SKM-1 treated with dmso at 0.1 percent for 144 hours (cell line): ENCODE measurements around the gene NYNRIN.
"Not testable (repeated sequence)": the region's sequence is repeated elsewhere in the genome, so short reads cannot be mapped to it uniquely, and the experiment has no call there.

Experiments used
- DNase-seq: peaks from one replicate; lab custom pipeline; 2025; ENCODE audit not compliant: unreplicated experiment; lab: John Stamatoyannopoulos, UW

The NYNRIN gene

GRCh38 chr14:24369907-24370687 is 28.7 kb upstream of the NYNRIN start:
- no peak for DNase-seq

GRCh38 chr14:24370748-24371147 is 28.1 kb upstream of the NYNRIN start:
- no peak for DNase-seq

DNA sequence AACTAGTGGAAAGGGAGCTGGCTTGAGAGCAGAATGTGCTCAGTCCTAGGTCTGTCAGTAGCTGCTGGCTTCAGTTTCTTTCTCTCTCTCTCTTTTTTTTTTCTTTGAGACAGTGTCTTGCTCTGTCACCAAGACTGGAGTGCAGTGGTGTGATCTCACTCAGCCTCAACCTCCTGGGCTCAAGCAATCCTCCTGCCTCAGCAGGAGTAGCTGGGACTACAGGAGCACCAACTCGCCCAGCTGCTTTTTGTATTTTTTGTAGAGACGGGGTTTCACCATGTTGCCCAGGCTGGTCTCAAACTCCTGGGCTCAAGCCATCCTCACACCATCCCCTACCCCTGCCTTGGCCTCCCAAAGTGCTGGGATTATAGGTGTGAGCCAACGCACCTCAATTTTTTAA is 27.2 kb upstream of the NYNRIN start:
- not testable (repeated sequence) for DNase-seq

- no peak for DNase-seq
Measured at GRCh38 chr14:24372701-24373416, 25.9 kb upstream of the NYNRIN start.

GRCh38 chr14:24376448-24377070 is 22.2 kb upstream of the NYNRIN start:
- no peak for DNase-seq

DNA sequence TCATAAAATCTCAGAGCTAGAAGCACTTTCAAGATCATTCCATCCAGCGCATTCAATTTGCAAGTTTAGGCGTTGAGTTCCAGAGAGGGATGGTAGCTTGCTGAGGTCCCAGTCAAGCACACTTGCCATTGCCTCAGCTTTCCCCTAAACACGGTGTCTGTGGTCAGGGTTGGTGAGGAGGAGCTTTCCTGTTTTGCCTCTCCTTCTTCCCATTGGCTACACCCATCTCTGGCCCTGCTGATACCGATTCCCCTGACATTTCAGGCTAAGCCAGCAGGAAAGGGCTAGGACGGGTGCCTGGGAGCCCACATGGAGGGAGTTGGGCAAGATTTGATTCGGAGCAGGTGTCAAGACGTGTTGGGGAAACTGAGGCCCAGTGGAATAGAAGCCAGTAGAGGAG is 21.7 kb upstream of the NYNRIN start:
- DNase-seq, result no peak

DNA sequence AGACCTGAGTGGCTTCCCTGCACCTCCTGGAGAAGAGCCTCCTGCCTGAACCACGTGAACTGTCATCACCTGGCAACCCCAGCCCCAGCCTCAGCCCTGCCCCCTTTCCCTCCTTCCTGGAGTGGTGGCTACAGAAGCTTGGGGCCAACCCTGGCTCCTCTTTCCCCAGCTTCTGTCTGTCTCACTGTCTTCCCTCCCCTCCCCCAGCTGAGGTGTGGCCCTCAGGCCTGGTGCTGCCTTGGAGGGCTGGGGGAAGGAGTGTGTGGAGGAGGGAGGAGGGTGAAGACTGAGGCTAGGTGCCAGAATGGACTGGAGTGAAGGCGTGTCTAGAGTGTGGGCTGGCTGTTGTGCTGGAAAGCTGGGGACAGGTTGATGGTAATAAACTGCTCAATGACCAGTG is 21.1 kb upstream of the NYNRIN start:
- DNase-seq, result no peak

DNA sequence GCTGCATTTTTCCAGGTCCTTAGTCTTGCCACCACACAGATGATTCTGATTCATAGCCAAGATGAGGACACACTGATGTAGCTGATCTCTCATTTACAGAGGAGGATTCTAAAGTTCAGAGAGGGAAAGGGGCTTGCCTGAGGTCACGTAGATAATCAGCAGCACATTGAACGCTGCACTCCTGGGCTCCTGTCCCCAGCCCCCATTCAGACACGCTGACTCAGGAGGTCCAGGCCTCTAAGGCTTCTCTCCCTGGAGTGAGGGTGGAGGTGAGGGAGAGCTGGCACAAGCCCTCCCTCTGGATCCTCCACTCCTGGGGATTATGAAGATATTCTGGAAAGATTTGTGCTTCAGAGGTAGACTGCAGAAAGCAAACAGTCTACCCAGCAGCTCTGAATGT is 20.5 kb upstream of the NYNRIN start:
- DNase-seq, result no peak

- no peak for DNase-seq
Measured at GRCh38 chr14:24378981-24379906, 19.6 kb upstream of the NYNRIN start.

GRCh38 chr14:24379907-24380730 is 18.7 kb upstream of the NYNRIN start:
- DNase-seq, result no peak

DNA sequence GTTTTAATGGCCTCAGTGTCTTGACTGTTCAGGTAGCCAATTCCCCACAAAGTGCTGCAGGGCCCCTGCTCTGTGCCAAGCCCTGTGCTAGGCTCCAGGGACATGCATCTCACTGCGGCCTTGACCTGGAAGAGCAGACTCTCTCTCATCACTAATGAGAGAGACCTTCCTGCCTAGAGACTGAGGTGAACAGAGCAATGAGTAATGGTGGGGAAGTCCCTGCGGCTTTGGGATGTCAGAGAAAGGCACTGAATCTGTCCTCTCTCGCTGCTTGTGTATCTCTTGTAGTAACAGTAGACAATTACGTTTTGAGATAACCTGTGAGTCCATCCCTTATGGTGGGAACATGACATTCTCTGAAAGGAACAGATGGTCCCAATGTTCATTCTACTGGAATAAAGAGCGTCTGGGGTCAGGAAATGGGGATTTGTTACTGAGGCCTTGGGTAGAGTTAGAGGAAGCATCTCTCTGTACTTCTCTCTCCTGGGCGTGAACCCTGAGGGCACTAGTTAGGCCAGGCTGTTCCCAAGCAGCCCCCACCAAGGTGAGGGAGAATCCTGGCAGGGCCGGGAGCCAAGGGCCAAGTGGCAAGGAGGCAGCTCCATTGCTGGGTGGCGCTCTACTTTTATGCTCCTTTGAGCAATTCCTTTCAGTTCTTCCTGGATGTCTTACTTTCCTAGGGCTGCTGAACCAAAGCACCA is 17.3 kb upstream of the NYNRIN start:
- no peak for DNase-seq

DNA sequence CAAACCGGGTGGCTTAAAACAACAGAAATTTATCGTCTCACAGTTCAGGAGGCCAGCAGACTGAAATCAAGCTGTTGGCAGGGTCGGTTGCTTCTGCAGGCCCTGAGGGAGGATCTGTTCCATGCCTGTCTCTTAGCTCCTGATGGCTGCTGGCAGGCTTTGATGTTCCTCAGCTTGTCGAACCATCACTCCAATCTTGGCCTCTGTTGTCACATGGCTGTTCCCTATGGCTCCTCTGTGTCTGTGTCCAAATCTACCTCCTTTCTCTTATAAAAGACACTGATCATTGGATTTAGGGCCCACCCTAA is 16.8 kb upstream of the NYNRIN start:
- DNase-seq, result no peak

DNA sequence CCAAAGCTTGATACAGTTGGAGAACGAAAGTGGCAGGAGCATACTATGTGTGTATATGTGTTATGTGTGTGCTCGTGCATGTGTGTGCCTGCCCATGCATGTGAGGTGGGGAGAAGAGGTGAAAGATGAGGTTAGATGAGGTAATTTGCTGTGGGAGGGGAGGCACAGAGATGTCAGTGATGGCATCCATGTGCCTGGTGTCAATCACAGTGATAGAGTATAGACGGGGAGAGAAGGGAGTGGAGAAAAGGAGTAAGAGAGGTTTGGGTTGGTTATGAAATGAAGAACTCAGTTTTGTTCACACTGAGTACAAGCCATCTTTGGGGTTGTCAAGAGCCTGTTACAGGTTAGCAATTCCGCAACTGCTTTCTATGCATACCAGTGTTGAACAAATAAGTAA is 14.6 kb upstream of the NYNRIN start:
- no peak for DNase-seq

DNA sequence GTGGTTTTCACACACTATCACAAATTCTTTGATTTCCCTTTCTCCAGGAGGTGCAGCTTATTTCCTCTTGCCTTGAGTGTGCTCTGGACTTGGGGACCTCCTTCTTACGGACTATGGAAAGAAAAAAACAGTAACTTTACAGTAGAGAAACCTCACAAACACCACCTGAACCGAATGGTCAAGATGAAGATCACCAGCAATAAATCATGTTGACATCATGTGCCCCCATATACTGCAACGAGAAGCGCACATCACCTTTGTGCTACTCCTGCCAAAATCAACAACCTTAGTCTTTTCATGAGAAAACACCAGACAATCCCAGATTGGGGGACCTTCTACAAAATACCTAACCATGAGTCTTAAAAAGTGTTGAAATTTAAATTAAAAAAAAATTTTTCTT is 13.3 kb upstream of the NYNRIN start:
- no peak for DNase-seq

DNA sequence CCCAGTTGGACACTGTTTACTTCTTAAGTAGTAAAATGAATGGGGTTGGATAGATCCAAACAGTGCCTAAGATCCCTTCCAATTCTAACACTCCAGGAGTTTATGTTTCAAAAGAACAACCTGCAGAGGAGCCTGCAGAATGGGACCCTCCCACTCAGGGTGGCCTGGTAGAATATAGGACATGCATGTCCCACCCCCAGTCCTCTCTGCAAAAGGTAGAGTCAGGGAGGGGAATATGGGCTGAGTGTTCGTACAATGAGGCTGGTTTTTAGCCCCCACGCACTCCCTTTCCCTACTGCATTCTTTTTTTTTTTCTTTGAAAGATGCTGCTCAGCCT is 11.8 kb upstream of the NYNRIN start:
- DNase-seq, result no peak

DNA sequence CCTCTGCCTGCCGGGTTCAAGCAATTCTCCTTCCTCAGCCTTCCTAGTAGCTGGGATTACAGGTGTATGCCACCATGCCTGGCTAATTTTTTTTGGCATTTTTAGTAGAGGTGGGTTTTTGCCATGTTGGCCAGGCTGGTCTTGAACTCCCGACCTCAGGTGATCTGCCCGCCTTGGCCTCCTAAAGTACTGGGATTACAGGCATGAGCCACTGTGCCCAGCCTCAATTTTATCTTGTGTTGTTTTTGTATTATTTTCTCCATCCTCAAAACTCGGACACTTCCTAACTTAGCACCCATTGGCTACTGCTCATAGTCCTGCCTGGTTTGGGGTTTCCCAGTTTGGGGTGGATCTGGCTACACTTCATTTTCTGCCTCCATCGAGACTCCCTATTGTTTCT is 11.2 kb upstream of the NYNRIN start:
- DNase-seq, result not testable (repeated sequence)

- DNase-seq, result no peak
Measured at GRCh38 chr14:24388474-24389179, 10.2 kb upstream of the NYNRIN start.

DNA sequence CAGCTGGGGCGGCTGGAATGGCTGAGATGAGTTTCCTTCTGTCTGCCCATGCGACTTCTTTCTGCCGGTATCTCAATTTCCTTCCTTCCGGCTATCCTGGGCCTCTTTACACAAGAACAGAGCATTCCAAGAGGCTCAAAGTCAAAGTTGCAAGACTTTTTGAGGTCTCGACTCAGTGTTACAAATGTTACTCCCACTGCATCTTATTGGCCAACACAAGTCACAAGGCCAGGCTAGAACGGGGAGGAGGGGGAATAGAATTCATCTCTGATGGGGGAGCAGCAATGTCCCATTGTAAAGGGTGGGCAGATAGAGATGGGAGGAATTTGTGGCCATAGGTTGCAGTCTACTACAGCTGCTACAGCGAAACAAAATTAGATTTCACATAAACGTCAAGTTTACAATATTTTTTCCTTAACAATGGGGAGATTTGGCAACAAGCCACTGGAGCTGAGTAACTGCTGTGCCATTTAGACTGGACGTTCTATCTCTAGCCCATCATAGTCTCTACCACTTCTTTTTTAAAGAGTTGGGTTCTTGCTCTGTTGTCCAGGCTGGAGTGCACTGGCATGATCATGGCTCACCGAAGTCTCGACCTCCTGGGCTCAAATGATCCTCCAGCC is 9.5 kb upstream of the NYNRIN start:
- no peak for DNase-seq
